Activated CD4-positive, alpha-beta memory T cell treated with anti-CD3 and anti-CD28 coated beads, Interleukin-2, amount 10 ng/mL, durations not matched to agents 7 days and 5 days (primary cell): ENCODE measurements around the gene CPT1B. TPM values are rescaled to one million over a fixed set of nuclear protein-coding genes. Genes with fewer than 3 reads are reported as not detected.
"Not testable (repeated sequence)": the region's sequence is repeated elsewhere in the genome, so short reads cannot be mapped to it uniquely, and the experiment has no call there.

Source experiments
- CTCF ChIA-PET: fragments of 350-600 bp; sonication (Branson Sonifier 250); formaldehyde crosslinking; loops from one replicate; lab custom pipeline; 2021; ENCODE audit warnings: antibody characterized with exemption, inconsistent platforms; lab: Charles Lee
- POLR2A ChIA-PET: fragments of 350-600 bp; sonication (Branson Sonifier 250); formaldehyde crosslinking; loops from one replicate; lab custom pipeline; 2021; ENCODE audit warnings: antibody characterized with exemption; lab: Charles Lee
- DNase-seq: peaks from one replicate; pipeline ENCODE4 v3.0.0-alpha.2; 2020
- H3K27ac Mint-ChIP-seq: one replicate; pipeline ENCODE4 v1.8.0; 2021; ENCODE audit warnings: mild to moderate bottlenecking, mixed read lengths
- H3K27me3 Mint-ChIP-seq: one replicate; pipeline ENCODE4 v1.8.0; 2021; ENCODE audit warnings: mixed read lengths
- H3K36me3 Mint-ChIP-seq: one replicate; pipeline ENCODE4 v1.8.0; 2021; ENCODE audit warnings: low read depth, mixed read lengths
- H3K4me1 Mint-ChIP-seq: one replicate; pipeline ENCODE4 v1.8.0; 2021; ENCODE audit warnings: mixed read lengths
- H3K4me3 Mint-ChIP-seq: one replicate; pipeline ENCODE4 v1.8.0; 2021; ENCODE audit warnings: mild to moderate bottlenecking, mixed read lengths
- H3K9me3 Mint-ChIP-seq: one replicate; pipeline ENCODE4 v1.8.0; 2021; ENCODE audit warnings: mixed read lengths
- total RNA-seq, 2 experiments: library from RNA; stranded (reverse); gene quantifications; one replicate each; pipeline ENCODE4 v1.2.3, GENCODE V29; 2021

The CPT1B gene
- total RNA-seq, 2 experiments from 2014 or later = 60.8 to 60.9 TPM

DNA sequence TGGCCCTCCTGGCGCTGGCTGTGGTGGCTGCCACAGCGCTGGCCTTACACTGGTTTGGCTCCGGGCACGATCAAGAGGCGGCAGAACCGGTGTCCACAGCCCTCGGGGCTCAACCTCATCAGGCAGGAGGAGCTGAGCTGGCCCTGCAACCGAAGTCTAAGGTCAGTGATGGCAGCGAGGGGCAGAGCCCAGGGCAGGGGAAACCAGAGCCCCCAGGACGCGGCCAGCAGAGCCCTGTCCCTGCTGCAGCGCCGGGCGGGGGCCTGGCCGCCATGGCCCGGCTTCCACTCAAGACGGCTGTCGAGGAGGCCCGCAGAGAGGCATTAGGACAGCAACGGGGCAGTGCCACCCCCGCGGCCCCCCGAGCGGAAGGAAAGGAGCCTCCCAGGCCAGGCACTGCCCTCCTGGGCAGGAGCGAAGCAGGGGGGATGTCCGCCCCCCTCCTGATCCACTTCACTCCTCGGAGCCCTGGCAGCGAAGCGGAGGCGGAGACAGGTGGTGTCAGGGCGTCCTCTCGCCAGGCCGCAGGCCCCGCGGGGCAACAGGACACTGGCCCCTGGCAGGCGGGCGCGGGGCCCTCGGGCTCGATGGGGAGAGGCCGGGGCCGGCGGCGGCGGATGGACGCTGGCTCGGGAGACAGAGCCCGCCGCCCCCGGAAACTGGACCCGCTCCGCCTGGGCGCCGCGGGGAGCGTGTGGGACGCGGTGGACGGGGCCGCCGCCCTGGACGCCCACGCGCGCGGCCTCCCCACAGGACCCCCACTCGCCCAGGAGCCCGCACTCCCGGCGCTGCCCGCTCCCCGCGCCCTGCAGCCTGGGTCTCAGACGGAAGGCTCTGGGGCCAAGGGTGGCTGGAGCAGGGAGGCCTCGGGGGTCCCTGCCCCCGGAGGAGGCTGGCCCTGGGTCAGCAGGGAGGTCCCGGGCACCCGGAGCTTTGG lies 31.6 kb downstream of the CPT1B start:
- POLR2A ChIA-PET = interaction anchor here (1.8 to 8.9 kb wide), 12 partner anchors 8 to 77 kb away, joined by 8 to 151 read pairs (median 29); partner anchors contain the start of genes CHKB, LMF2, NCAPH2 and SCO2
- H3K27ac Mint-ChIP-seq = peak overlapping the region; percentile 75
- H3K9me3 Mint-ChIP-seq = no peaks in the 10 kb centered on the region
- peaks cover 55% of the 10 kb centered on the region for H3K4me1 Mint-ChIP-seq
- CTCF ChIA-PET = interaction anchor here (2.0 to 9.2 kb wide), 7 partner anchors 7 to 74 kb away, joined by 9 to 150 read pairs (median 18); partner anchors contain the start of genes SCO2, SYCE3 and TYMP
- no peak for DNase-seq
- no peak overlapping the region for H3K4me3 Mint-ChIP-seq
- H3K36me3 Mint-ChIP-seq = peaks cover 7% of the 10 kb centered on the region
- no peaks in the 10 kb centered on the region for H3K27me3 Mint-ChIP-seq

GRCh38 chr22:50545522-50546325 lies 32.5 kb downstream of the CPT1B start, which contains the start of gene KLHDC7B:
Gene KLHDC7B (plus strand): TSS chr22:50545899. CDS start chr22:50546244, 345 bp downstream.
- H3K27me3 Mint-ChIP-seq = no peaks in the 10 kb centered on the region
- no peaks in the 10 kb centered on the region for H3K9me3 Mint-ChIP-seq
- H3K36me3 Mint-ChIP-seq = peaks cover 7% of the 10 kb centered on the region
- peaks cover 62% of the 10 kb centered on the region for H3K4me1 Mint-ChIP-seq
- H3K27ac Mint-ChIP-seq = peak within 1 kb of the TSS; percentile 75
- H3K4me3 Mint-ChIP-seq = peak within 1 kb of the TSS; percentile 63
- POLR2A ChIA-PET = interaction anchor here (0.6 to 8.9 kb wide), 14 partner anchors 10 to 76 kb away, joined by 3 to 151 read pairs (median 8); partner anchors contain the start of genes CHKB, LMF2, NCAPH2 and SCO2
- CTCF ChIA-PET = interaction anchor here (1.2 to 9.2 kb wide), 8 partner anchors 9 to 355 kb away, joined by 3 to 150 read pairs (median 6); partner anchors contain the start of genes CHKB, LMF2, NCAPH2 and SCO2
- peak; percentile 60 for DNase-seq

DNA sequence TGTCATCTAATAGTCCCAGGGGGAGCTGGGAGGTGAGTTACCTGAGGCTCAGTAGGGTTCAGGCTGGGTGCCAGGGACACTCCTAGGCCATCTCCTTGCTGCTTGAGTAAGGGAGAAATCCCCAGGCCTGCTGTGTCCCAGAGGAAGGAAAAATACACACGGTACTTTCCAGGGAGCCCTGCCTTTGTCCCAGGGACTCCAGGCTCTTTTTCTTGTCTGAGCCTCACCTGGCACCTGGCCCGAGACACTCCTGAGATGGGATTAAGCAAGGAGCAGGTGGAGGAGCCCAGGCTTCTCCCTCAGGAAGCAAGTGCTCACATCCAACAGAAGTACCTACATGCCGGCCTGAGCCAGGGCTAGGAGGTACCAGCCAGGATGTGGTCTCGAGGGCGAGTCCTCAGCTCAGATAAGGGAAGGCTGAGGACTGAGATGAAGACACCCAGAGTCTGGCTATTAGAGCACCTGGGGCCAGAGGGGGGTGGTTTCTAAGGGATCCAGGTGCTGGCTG lies 33.4 kb downstream of the CPT1B start:
- ChIA-PET POLR2A (interaction anchor here (0.9 to 8.9 kb wide), 13 partner anchors 9 to 76 kb away, joined by 3 to 151 read pairs (median 8); partner anchors contain the start of genes CHKB, LMF2, NCAPH2 and SCO2), CTCF (interaction anchor here (1.0 to 9.2 kb wide), 9 partner anchors 10 to 354 kb away, joined by 3 to 150 read pairs (median 6); partner anchors contain the start of genes CHKB, LMF2, NCAPH2 and SCO2)
- H3K4me1 Mint-ChIP-seq = peaks cover 61% of the 10 kb centered on the region
- peaks cover 3% of the 10 kb centered on the region for H3K36me3 Mint-ChIP-seq
- H3K9me3 Mint-ChIP-seq = no peaks in the 10 kb centered on the region
- no peaks in the 10 kb centered on the region for H3K27me3 Mint-ChIP-seq
- DNase-seq = peak; percentile 61
- peak overlapping the region; percentile 75 for H3K27ac Mint-ChIP-seq
- H3K4me3 Mint-ChIP-seq = peak overlapping the region; percentile 63

- H3K36me3 Mint-ChIP-seq = peaks cover 3% of the 10 kb centered on the region
- H3K27ac Mint-ChIP-seq = peak overlapping the region; percentile 75
- peak; percentile 90 for DNase-seq
- H3K9me3 Mint-ChIP-seq = no peaks in the 10 kb centered on the region
- H3K27me3 Mint-ChIP-seq = no peaks in the 10 kb centered on the region
- CTCF ChIA-PET = interaction anchor here (1.0 to 9.2 kb wide), 8 partner anchors 12 to 76 kb away, joined by 3 to 150 read pairs (median 6); partner anchors contain the start of genes CHKB, LMF2, NCAPH2 and SCO2
- POLR2A ChIA-PET = interaction anchor here (0.7 to 8.9 kb wide), 11 partner anchors 9 to 77 kb away, joined by 3 to 151 read pairs (median 8); partner anchors contain the start of genes CHKB, LMF2, NCAPH2 and SCO2
- H3K4me1 Mint-ChIP-seq = peaks cover 63% of the 10 kb centered on the region
- peak overlapping the region; percentile 63 for H3K4me3 Mint-ChIP-seq
Observed at GRCh38 chr22:50544078-50544745, 34.0 kb downstream of the CPT1B start.

- Mint-ChIP-seq H3K27me3 (no peaks in the 10 kb centered on the region), H3K4me1 (peaks cover 70% of the 10 kb centered on the region), H3K27ac (peak overlapping the region; percentile 99), H3K9me3 (no peaks in the 10 kb centered on the region), H3K36me3 (peaks cover 12% of the 10 kb centered on the region), H3K4me3 (peak overlapping the region; percentile 11)
- no peak for DNase-seq
- CTCF ChIA-PET = interaction anchor here (5.9 to 9.2 kb wide), 2 partner anchors 15 to 78 kb away, joined by 44 to 150 read pairs; partner anchors contain the start of genes SCO2 and TYMP
- POLR2A ChIA-PET = interaction anchor here (1.0 to 10.1 kb wide), 4 partner anchors 14 to 79 kb away, joined by 4 to 583 read pairs (median 6); partner anchors contain the start of genes SCO2, SYCE3 and TYMP
Observed at GRCh38 chr22:50542416-50542927, 35.8 kb downstream of the CPT1B start.

GRCh38 chr22:50541667-50542026 lies 36.6 kb downstream of the CPT1B start:
- not testable (repeated sequence) for H3K4me3 Mint-ChIP-seq, H3K27me3 Mint-ChIP-seq, H3K9me3 Mint-ChIP-seq
- POLR2A ChIA-PET = interaction anchor here (1.5 to 10.1 kb wide), 7 partner anchors 8 to 80 kb away, joined by 5 to 583 read pairs (median 37); partner anchors contain the start of genes CHKB, LMF2, NCAPH2 and SCO2
- CTCF ChIA-PET = interaction anchor here (3.0 to 9.2 kb wide), 3 partner anchors 14 to 79 kb away, joined by 14 to 150 read pairs (median 44); partner anchors contain the start of genes SCO2, SYCE3 and TYMP
- H3K4me1 Mint-ChIP-seq = peaks cover 76% of the 10 kb centered on the region
- DNase-seq = peak; percentile 58
- peaks cover 12% of the 10 kb centered on the region for H3K36me3 Mint-ChIP-seq
- H3K27ac Mint-ChIP-seq = peak overlapping the region; percentile 99

- Mint-ChIP-seq H3K27ac (peak overlapping the region; percentile 99), H3K36me3 (peaks cover 12% of the 10 kb centered on the region), H3K27me3 (no peaks in the 10 kb centered on the region), H3K4me3 (peak overlapping the region; percentile 26), H3K4me1 (peaks cover 74% of the 10 kb centered on the region), H3K9me3 (no peaks in the 10 kb centered on the region)
- CTCF ChIA-PET = interaction anchor here (0.7 to 9.2 kb wide), 6 partner anchors 8 to 80 kb away, joined by 3 to 150 read pairs (median 12); partner anchors contain the start of genes SCO2, SYCE3 and TYMP
- POLR2A ChIA-PET = interaction anchor here (0.7 to 10.1 kb wide), 18 partner anchors 9 to 349 kb away, joined by 3 to 583 read pairs (median 10); partner anchors contain the start of genes ARSA, CHKB, LMF2 and NCAPH2
- no peak for DNase-seq
Observed at GRCh38 chr22:50540381-50540780, 37.8 kb downstream of the CPT1B start.

DNA sequence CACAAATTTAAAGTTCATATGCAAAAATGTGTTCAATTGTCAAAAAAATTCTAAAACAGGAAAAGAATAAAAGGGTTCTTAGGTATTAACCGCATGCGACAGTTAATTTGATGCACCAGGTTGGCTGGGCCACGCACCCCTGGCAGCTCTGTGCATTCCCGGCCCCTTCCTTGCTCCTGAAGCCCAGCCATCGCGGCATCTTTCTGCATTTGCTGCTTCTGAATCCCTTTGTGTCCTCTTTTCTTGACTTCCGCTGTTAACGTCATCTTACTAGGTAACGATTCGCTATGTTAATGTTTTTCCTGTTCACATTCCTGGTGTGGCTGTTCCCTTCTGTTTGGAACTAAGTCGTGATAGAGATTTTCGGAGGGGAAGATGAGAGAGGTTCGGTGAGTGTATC lies 40.5 kb downstream of the CPT1B start:
- peaks cover 83% of the 10 kb centered on the region for H3K4me1 Mint-ChIP-seq

GRCh38 chr22:50536226-50536625 lies 42.0 kb downstream of the CPT1B start:
- ChIA-PET CTCF (interaction anchor here (1.5 to 3.4 kb wide), 2 partner anchors 10 to 86 kb away, joined by 3 to 27 read pairs; partner anchors contain the start of gene SCO2), POLR2A (interaction anchor here (0.6 to 10.1 kb wide), 5 partner anchors 8 to 693 kb away, joined by 3 to 583 read pairs (median 69); partner anchors contain the start of genes KLHDC7B, SCO2 and TYMP)
- Mint-ChIP-seq H3K4me1 (peaks cover 71% of the 10 kb centered on the region), H3K36me3 (peaks cover 17% of the 10 kb centered on the region), H3K27ac (peak overlapping the region; percentile 35), H3K27me3 (no peaks in the 10 kb centered on the region), H3K9me3 (no peaks in the 10 kb centered on the region), H3K4me3 (no peak overlapping the region)
- DNase-seq = no peak

More for the DNA sequence above, 40.5 kb downstream of the CPT1B start:
- ChIA-PET CTCF (interaction anchor here (5.9 to 9.2 kb wide), 2 partner anchors 10 to 83 kb away, joined by 44 to 150 read pairs; partner anchors contain the start of genes SCO2 and TYMP), POLR2A (interaction anchor here (1.2 to 10.1 kb wide), 5 partner anchors 9 to 347 kb away, joined by 4 to 583 read pairs (median 69); partner anchors contain the start of genes SCO2, SYCE3 and TYMP)
- Mint-ChIP-seq H3K27ac (peak overlapping the region; percentile 99), H3K9me3 (no peaks in the 10 kb centered on the region), H3K36me3 (peaks cover 16% of the 10 kb centered on the region), H3K27me3 (no peaks in the 10 kb centered on the region), H3K4me3 (peak overlapping the region; percentile 33)
- no peak for DNase-seq

DNA sequence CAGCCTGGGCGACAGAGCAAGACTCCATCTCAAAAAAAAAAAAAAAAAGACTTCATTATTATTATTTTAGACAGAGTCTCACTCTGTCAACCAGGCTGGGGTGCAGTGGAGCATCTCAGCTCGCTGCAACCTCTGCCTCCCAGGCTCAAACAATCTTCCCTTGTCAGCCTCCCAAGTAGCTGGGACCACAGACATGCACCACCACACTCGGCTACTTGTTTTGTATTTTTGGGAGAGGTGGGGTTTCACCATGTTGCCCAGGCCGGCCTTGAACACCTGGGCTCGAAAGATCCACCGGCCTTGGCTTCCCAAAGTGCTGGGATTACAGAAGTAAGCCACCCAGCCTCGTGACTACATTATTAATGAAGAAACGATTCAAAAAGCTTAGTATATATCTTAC lies 43.1 kb downstream of the CPT1B start:
- POLR2A ChIA-PET = interaction anchor here (1.2 to 10.1 kb wide), 5 partner anchors 7 to 87 kb away, joined by 3 to 583 read pairs (median 69); partner anchors contain the start of genes KLHDC7B, SCO2 and TYMP
- Mint-ChIP-seq H3K4me3 (no peak overlapping the region), H3K27ac (peak overlapping the region; percentile 28), H3K36me3 (peaks cover 20% of the 10 kb centered on the region), H3K4me1 (peaks cover 62% of the 10 kb centered on the region), H3K9me3 (no peaks in the 10 kb centered on the region), H3K27me3 (no peaks in the 10 kb centered on the region)
- DNase-seq = no peak
- CTCF ChIA-PET = interaction anchor here (0.9 to 3.4 kb wide), 5 partner anchors 9 to 87 kb away, joined by 3 to 27 read pairs (median 3); partner anchors contain the start of gene SCO2
